Loucy (cell line): Measurements from ENCODE around the gene COX4I2.

Experiments
- EZH2phosphoT487 ChIP-seq: fragments of 200-600 bp; IDR thresholded peaks from 2 replicates; pipeline ENCODE4 v1.6.1; 2018; ENCODE audit warnings: antibody characterized with exemption, mild to moderate bottlenecking, moderate library complexity, borderline replicate concordance
- TF ChIP-seq, protein P1 (sequence below): fragments of 200-600 bp; sonication (generic); conservative IDR thresholded peaks from 2 replicates; pipeline ENCODE4 v1.5.1; 2014; ENCODE audit warnings: mild to moderate bottlenecking, antibody characterized with exemption, low read length

DNA sequence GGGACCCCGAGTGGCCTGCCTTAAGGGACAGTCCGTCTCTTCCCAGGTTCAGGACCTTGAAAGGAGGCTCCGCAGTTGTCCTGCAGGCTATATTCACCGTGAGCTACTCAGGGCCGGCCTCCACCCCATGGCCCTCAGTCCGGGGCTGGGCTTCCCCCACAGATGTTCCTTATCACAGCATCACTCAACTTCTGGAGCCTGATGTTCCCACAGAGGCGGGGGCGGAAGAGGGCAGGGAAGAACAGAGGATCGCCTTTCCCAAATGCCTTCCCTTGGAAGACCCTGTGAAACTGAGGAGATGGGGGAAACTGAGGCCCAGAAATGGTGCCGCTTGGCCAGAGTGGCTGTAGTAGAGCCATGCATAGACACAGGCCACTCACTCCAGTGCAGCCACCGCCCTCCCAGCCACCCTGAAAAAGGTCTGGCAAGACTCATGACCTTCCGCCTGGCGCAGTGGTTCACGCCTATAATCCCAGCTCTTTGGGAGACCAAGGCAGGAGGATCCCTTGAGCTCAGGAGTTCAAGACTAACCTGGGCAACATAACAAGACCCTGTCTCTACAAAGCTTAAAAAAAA, 4.3 kb upstream of the COX4I2 start:
- TF ChIP-seq, protein P1, sequence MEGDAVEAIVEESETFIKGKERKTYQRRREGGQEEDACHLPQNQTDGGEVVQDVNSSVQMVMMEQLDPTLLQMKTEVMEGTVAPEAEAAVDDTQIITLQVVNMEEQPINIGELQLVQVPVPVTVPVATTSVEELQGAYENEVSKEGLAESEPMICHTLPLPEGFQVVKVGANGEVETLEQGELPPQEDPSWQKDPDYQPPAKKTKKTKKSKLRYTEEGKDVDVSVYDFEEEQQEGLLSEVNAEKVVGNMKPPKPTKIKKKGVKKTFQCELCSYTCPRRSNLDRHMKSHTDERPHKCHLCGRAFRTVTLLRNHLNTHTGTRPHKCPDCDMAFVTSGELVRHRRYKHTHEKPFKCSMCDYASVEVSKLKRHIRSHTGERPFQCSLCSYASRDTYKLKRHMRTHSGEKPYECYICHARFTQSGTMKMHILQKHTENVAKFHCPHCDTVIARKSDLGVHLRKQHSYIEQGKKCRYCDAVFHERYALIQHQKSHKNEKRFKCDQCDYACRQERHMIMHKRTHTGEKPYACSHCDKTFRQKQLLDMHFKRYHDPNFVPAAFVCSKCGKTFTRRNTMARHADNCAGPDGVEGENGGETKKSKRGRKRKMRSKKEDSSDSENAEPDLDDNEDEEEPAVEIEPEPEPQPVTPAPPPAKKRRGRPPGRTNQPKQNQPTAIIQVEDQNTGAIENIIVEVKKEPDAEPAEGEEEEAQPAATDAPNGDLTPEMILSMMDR = no peak
- no peak for TF ChIP-seq EZH2phosphoT487
